ENCODE measurements around the gene ATP11A. TPM values are rescaled to one million over a fixed set of nuclear protein-coding genes. Genes with fewer than 3 reads are reported as not detected.

The ATP11A gene
- total RNA-seq, 1 experiment from 2014 or later, result 65.3 TPM

- Histone ChIP-seq H3K56ac (ENCODE audit: insufficient read length, low read depth, low read length) (no peak overlapping the region), H2AFZ (ENCODE audit: low read length) (no peak overlapping the region), H3K4ac (ENCODE audit: low read depth, low read length) (no peak overlapping the region), H3K27ac (ENCODE audit: insufficient read length, low read depth, low read length) (no peak overlapping the region), H4K5ac (ENCODE audit: insufficient read length, low read depth, low read length) (no peak overlapping the region), H3K23ac (ENCODE audit: insufficient read length, low read depth, low read length) (no peak overlapping the region), H3K27me3 (ENCODE audit: insufficient read depth, low read length) (no peaks in the 10 kb centered on the region), H2BK5ac (ENCODE audit: insufficient read length, low read length) (no peak overlapping the region), H2BK120ac (ENCODE audit: low read depth, low read length, poor library complexity, severe bottlenecking) (no peak overlapping the region), H3K79me1 (ENCODE audit: insufficient read depth, low read depth, low read length, poor library complexity, severe bottlenecking) (no peaks in the 10 kb centered on the region), H4K8ac (replicated peaks; ENCODE audit: insufficient read length, low read depth, low read length) (no peak overlapping the region), H3K23me2 (ENCODE audit: insufficient read length, low read depth, low read length, poor library complexity, severe bottlenecking) (no peaks in the 10 kb centered on the region), H4K91ac (ENCODE audit: insufficient read length, low read depth, low read length) (no peak overlapping the region), H3K4me2 (ENCODE audit: insufficient read depth, insufficient read length, low read length) (no peak overlapping the region), H2BK20ac (ENCODE audit: low read depth, low read length, poor library complexity, severe bottlenecking) (no peak overlapping the region), H3K4me1 (ENCODE audit: insufficient read depth, low read length) (peaks cover 6% of the 10 kb centered on the region; the same call in 1 of the 2 replicates), H4K20me1 (ENCODE audit: control insufficient read depth, insufficient read depth, insufficient read length) (no peaks in the 10 kb centered on the region), H2AK5ac (ENCODE audit: insufficient read length, low read length) (no peak overlapping the region), H2BK15ac (ENCODE audit: low read depth, low read length) (no peak overlapping the region), H3K18ac (ENCODE audit: insufficient read length, low read depth, low read length) (peak overlapping the region; percentile 11), H3K9ac (ENCODE audit: extremely low read depth, insufficient read length, low read length) (no peak overlapping the region), H2BK12ac (ENCODE audit: insufficient read length, low read depth, low read length) (no peak overlapping the region), H3K79me2 (ENCODE audit: insufficient read depth, low read length) (no peaks in the 10 kb centered on the region; the same call in 1 of the 2 replicates), H3K14ac (ENCODE audit: insufficient read depth, low read length) (no peak overlapping the region), H3T11ph (ENCODE audit: low read length) (no peak overlapping the region), H3K9me3 (ENCODE audit: control insufficient read depth, low read depth, low read length) (no peaks in the 10 kb centered on the region)
- TF ChIP-seq CTCF (conservative IDR thresholded peaks at IDR 0.05), result no peak
- no CpG with 5 or more reads among the region's 15 CpGs for WGBS (ENCODE audit: extremely low coverage, insufficient read length, low lambda C conversion rate)
- peaks cover 32 to 34% of the 10 kb centered on the region in 2 experiments for H3K4me1 Mint-ChIP-seq
- no peaks in the 10 kb centered on the region for H3K27me3 Mint-ChIP-seq (ENCODE audit: low read depth)
- no peak overlapping the region for H3K27ac Mint-ChIP-seq
- H3K9me3 Mint-ChIP-seq, result peaks cover 5 to 6% of the 10 kb centered on the region in 2 experiments; a peak in 4 of 5 replicates
- no peak overlapping the region for H3K4me3 Mint-ChIP-seq
- DNase-seq, result no peak
- peaks cover 13 to 24% (median 19%) of the 10 kb centered on the region in 3 experiments for H3K36me3 Mint-ChIP-seq (ENCODE audit: insufficient read depth in 1 of 3, low read depth in 3 of 3)
Observed at GRCh38 chr13:112782429-112783010, 92.7 kb downstream of the ATP11A start.

All from H9 (cell line).